HG03060 (cell line): Measurements from ENCODE around the gene CNDP1.
"Not testable (repeated sequence)": the region's sequence is repeated elsewhere in the genome, so short reads cannot be mapped to it uniquely, and the experiment has no call there.

Experiments used
- ATAC-seq: cut with Tn5 transposase; IDR thresholded peaks from one replicate; pipeline ENCODE4 v1.9.1; 2021; ENCODE audit warnings: low read depth, moderate number of reproducible peaks; ENCODE audit not compliant: unreplicated experiment

Gene CNDP1

GRCh38 chr18:74541703-74542555 is 7.6 kb downstream of the CNDP1 start:
- ATAC-seq: no peak

GRCh38 chr18:74544898-74545297 is 10.6 kb downstream of the CNDP1 start:
- ATAC-seq: no peak

GRCh38 chr18:74546007-74546406 is 11.7 kb downstream of the CNDP1 start:
- no peak for ATAC-seq

GRCh38 chr18:74546751-74547530 is 12.6 kb downstream of the CNDP1 start:
- no peak for ATAC-seq

GRCh38 chr18:74547860-74548259 is 13.6 kb downstream of the CNDP1 start:
- no peak for ATAC-seq

GRCh38 chr18:74549591-74550104 is 15.3 kb downstream of the CNDP1 start:
- no peak for ATAC-seq

GRCh38 chr18:74550886-74551285 is 16.6 kb downstream of the CNDP1 start:
- ATAC-seq: no peak

- ATAC-seq: no peak
Observed at GRCh38 chr18:74551452-74551851, 17.2 kb downstream of the CNDP1 start.

- peak; percentile 97 for ATAC-seq
Observed at GRCh38 chr18:74551936-74552555, 17.7 kb downstream of the CNDP1 start.

- no peak for ATAC-seq
Observed at GRCh38 chr18:74556126-74556525, 21.8 kb downstream of the CNDP1 start.

GRCh38 chr18:74558096-74558495 is 23.8 kb downstream of the CNDP1 start:
- no peak for ATAC-seq

GRCh38 chr18:74562131-74562730 is 27.9 kb downstream of the CNDP1 start:
- ATAC-seq: no peak

- ATAC-seq: no peak
Observed at GRCh38 chr18:74562775-74563174, 28.5 kb downstream of the CNDP1 start.

GRCh38 chr18:74563999-74564398 is 29.7 kb downstream of the CNDP1 start:
- ATAC-seq: no peak

GRCh38 chr18:74565164-74565563 is 30.9 kb downstream of the CNDP1 start:
- ATAC-seq: not testable (repeated sequence)

GRCh38 chr18:74565993-74566392 is 31.7 kb downstream of the CNDP1 start:
- ATAC-seq: not testable (repeated sequence)

- ATAC-seq: no peak
Observed at GRCh38 chr18:74567822-74568221, 33.5 kb downstream of the CNDP1 start.

- no peak for ATAC-seq
Observed at GRCh38 chr18:74569401-74569800, 35.1 kb downstream of the CNDP1 start.

GRCh38 chr18:74570266-74570665 is 36.0 kb downstream of the CNDP1 start:
- no peak for ATAC-seq

- ATAC-seq: no peak
Observed at GRCh38 chr18:74571895-74572680, 37.8 kb downstream of the CNDP1 start.
